Measurements from ENCODE around the gene RAB3D.

RAB3D gene

GRCh38 chr19:11291991-11292390 lies 47.5 kb downstream of the RAB3D start:
- TF ChIP-seq GABPA (IDR thresholded peaks at IDR 0.05; ENCODE audit: low read depth) (no peak), POLR2AphosphoS5 (IDR thresholded peaks at IDR 0.05; ENCODE audit: low read depth) (no peak), SPI1 (IDR thresholded peaks at IDR 0.05; ENCODE audit: borderline replicate concordance, low read depth) (no peak), REST (IDR thresholded peaks at IDR 0.05; ENCODE audit: insufficient replicate concordance, low read depth) (no peak), CTCF (IDR thresholded peaks at IDR 0.05; ENCODE audit: insufficient read depth, low read length) (no peak)
- H3K27me3 ChIP-seq (ENCODE audit: insufficient read depth, poor library complexity, severe bottlenecking), result no peaks in the 10 kb centered on the region
- peak in 1 of 2 experiments; percentile 25 for DNase-seq (ENCODE audit: low read depth in 1 of 2, low spot score in 1 of 2)
- H3K27ac ChIP-seq (replicated peaks), result no peak overlapping the region
- H3K4me3 ChIP-seq (replicated peaks; ENCODE audit: insufficient read depth, low read length), result no peak overlapping the region

- Histone ChIP-seq H3K27me3 (ENCODE audit: insufficient read depth, poor library complexity, severe bottlenecking) (no peaks in the 10 kb centered on the region), H3K4me3 (replicated peaks; ENCODE audit: insufficient read depth, low read length) (no peak overlapping the region), H3K27ac (replicated peaks) (no peak overlapping the region)
- TF ChIP-seq CTCF (IDR thresholded peaks at IDR 0.05; ENCODE audit: insufficient read depth, low read length) (no peak), SPI1 (IDR thresholded peaks at IDR 0.05; ENCODE audit: borderline replicate concordance, low read depth) (peak; percentile 77)
- no peak for DNase-seq (ENCODE audit: low read depth in 1 of 2, low spot score in 1 of 2)
Measured at GRCh38 chr19:11291415-11291814, 48.0 kb downstream of the RAB3D start.

GRCh38 chr19:11290256-11290655 lies 49.2 kb downstream of the RAB3D start:
- TF ChIP-seq SPI1 (IDR thresholded peaks at IDR 0.05; ENCODE audit: borderline replicate concordance, low read depth) (no peak), GABPA (IDR thresholded peaks at IDR 0.05; ENCODE audit: low read depth) (no peak), REST (IDR thresholded peaks at IDR 0.05; ENCODE audit: insufficient replicate concordance, low read depth) (no peak), CTCF (IDR thresholded peaks at IDR 0.05; ENCODE audit: insufficient read depth, low read length) (no peak), POLR2AphosphoS5 (IDR thresholded peaks at IDR 0.05; ENCODE audit: low read depth) (no peak)
- Histone ChIP-seq H3K27me3 (ENCODE audit: insufficient read depth, poor library complexity, severe bottlenecking) (no peaks in the 10 kb centered on the region), H3K27ac (replicated peaks) (no peak overlapping the region), H3K4me3 (replicated peaks; ENCODE audit: insufficient read depth, low read length) (no peak overlapping the region)
- DNase-seq (ENCODE audit: low read depth in 1 of 2, low spot score in 1 of 2), result no peak

- H3K4me3 ChIP-seq (replicated peaks; ENCODE audit: insufficient read depth, low read length), result no peak overlapping the region
- DNase-seq (ENCODE audit: low read depth in 1 of 2, low spot score in 1 of 2), result peak in 1 of 2 experiments; percentile 23
- TF ChIP-seq SPI1 (IDR thresholded peaks at IDR 0.05; ENCODE audit: borderline replicate concordance, low read depth), result no peak
- peak; percentile 40 for TF ChIP-seq CTCF (IDR thresholded peaks at IDR 0.05; ENCODE audit: insufficient read depth, low read length)
- TF ChIP-seq REST (IDR thresholded peaks at IDR 0.05; ENCODE audit: insufficient replicate concordance, low read depth), result no peak
- no peaks in the 10 kb centered on the region for H3K27me3 ChIP-seq (ENCODE audit: insufficient read depth, poor library complexity, severe bottlenecking)
- H3K27ac ChIP-seq (replicated peaks), result no peak overlapping the region
Measured at GRCh38 chr19:11288349-11288748, 51.1 kb downstream of the RAB3D start.

All from HL-60 (cell line).